T-helper 1 cell treated with Interleukin-12 subunit alpha and Interleukin-12 subunit beta and Interleukin-4 antibody, amounts not matched to agents 30 μg/mL and 1 μg/mL, for 36 hours (primary cell): ENCODE data around the gene KREMEN1.
A peak's percentile ranks its signal among the peaks of the same experiment; 100 is the strongest.

ENCODE experiments used
- H3K27ac Mint-ChIP-seq: one replicate; pipeline ENCODE4 v1.8.0; 2021; ENCODE audit warnings: mild to moderate bottlenecking, mixed read lengths
- H3K27me3 Mint-ChIP-seq: one replicate; pipeline ENCODE4 v1.8.0; 2021; ENCODE audit warnings: low read depth, mixed read lengths
- H3K36me3 Mint-ChIP-seq: one replicate; pipeline ENCODE4 v1.8.0; 2021; ENCODE audit warnings: low read depth, mixed read lengths
- H3K4me1 Mint-ChIP-seq: one replicate; pipeline ENCODE4 v1.8.0; 2021; ENCODE audit warnings: low read depth, mixed read lengths
- H3K4me3 Mint-ChIP-seq: one replicate; pipeline ENCODE4 v1.8.0; 2021; ENCODE audit warnings: mild to moderate bottlenecking, moderate library complexity, mixed read lengths
- H3K9me3 Mint-ChIP-seq: one replicate; pipeline ENCODE4 v1.8.0; 2021; ENCODE audit warnings: mixed read lengths

KREMEN1 gene

GRCh38 chr22:29061773-29062172 lies 11.1 kb upstream of the KREMEN1 start, which contains the start of gene C22orf31:
TSS of gene C22orf31 (minus strand) at chr22:29061831. CDS start at chr22:29061792, 39 bp downstream.
- peaks cover 4% of the 10 kb centered on the region for H3K4me1 Mint-ChIP-seq
- no peak within 1 kb of the TSS for H3K27ac Mint-ChIP-seq
- H3K27me3 Mint-ChIP-seq: peaks cover 56% of the 10 kb centered on the region
- no peak within 1 kb of the TSS for H3K4me3 Mint-ChIP-seq
- H3K9me3 Mint-ChIP-seq: no peaks in the 10 kb centered on the region
- H3K36me3 Mint-ChIP-seq: no peaks in the 10 kb centered on the region

- Mint-ChIP-seq H3K9me3 (no peaks in the 10 kb centered on the region), H3K4me3 (no peak overlapping the region), H3K27ac (no peak overlapping the region), H3K27me3 (peaks cover 57% of the 10 kb centered on the region), H3K4me1 (peaks cover 4% of the 10 kb centered on the region), H3K36me3 (no peaks in the 10 kb centered on the region)
Measured at GRCh38 chr22:29062286-29062821, 10.5 kb upstream of the KREMEN1 start.

DNA sequence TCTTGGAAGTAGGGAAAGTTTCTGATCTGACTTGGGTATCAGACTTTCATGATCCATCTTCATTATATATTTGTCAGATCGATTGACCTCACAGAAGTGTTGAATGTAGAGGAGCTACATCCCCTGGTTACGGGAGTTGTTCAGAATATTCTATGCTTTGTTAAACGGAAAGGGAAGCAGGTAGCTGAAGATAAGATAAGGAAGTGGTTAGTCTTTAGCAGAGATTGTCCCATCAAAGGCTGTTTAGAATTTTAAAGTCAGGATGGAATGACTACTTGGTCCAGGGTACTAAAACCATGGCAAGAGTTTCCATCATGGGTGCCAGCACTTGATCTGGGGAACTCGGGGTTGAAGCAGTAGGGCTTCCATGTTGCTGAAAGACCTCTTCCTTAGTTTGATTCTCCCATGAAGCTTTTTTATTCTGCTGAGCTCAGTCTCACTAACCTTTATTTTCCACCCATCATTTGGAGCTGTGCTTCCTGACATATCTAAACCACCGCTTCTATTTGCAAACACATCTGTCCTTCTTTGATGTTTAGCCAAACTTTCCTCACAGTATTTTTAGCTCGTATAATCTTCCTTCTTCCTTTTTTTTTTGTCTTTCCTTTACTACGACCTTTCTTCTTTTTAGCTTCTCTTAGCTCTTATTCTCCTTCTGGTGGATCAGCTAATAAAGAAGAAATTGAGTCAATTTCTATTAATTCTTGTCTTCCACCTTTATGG lies 7.2 kb upstream of the KREMEN1 start:
- peaks cover 4% of the 10 kb centered on the region for H3K4me1 Mint-ChIP-seq
- H3K9me3 Mint-ChIP-seq: no peaks in the 10 kb centered on the region
- no peak overlapping the region for H3K4me3 Mint-ChIP-seq
- H3K27me3 Mint-ChIP-seq: peaks cover 64% of the 10 kb centered on the region
- H3K36me3 Mint-ChIP-seq: no peaks in the 10 kb centered on the region
- peak overlapping the region; percentile 2 for H3K27ac Mint-ChIP-seq

GRCh38 chr22:29069463-29069862 lies 3.4 kb upstream of the KREMEN1 start:
- no peak overlapping the region for H3K4me3 Mint-ChIP-seq
- peaks cover 17% of the 10 kb centered on the region for H3K4me1 Mint-ChIP-seq
- H3K27me3 Mint-ChIP-seq: peaks cover 64% of the 10 kb centered on the region

DNA sequence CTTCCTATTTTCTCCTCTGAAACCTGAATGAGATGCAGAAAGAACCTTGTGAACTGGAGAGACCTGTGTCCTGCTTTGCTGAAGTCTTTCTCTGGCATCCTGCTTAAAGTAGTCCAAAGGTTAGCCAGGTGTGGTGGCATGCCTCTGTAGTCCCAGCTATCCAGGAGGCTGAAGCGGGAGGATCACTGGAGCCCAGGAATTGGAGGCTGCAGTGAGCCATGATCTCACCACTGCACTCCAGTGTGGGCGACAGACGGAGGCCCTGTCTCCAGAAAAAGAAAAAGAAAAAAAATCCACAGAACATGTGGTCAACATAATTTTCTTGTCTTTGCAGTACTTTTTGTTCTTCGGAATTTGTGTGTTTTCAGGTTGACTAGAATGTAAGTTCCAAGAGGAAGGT lies 2.3 kb upstream of the KREMEN1 start:
- peaks cover 16% of the 10 kb centered on the region for H3K4me1 Mint-ChIP-seq
- H3K4me3 Mint-ChIP-seq: peak overlapping the region; percentile 73
- peaks cover 2% of the 10 kb centered on the region for H3K36me3 Mint-ChIP-seq
- H3K27ac Mint-ChIP-seq: no peak overlapping the region
- no peaks in the 10 kb centered on the region for H3K9me3 Mint-ChIP-seq
- H3K27me3 Mint-ChIP-seq: peaks cover 71% of the 10 kb centered on the region

More at GRCh38 chr22:29069463-29069862, 3.4 kb upstream of the KREMEN1 start:
- Mint-ChIP-seq H3K27ac (no peak overlapping the region), H3K36me3 (peaks cover 2% of the 10 kb centered on the region), H3K9me3 (no peaks in the 10 kb centered on the region)

DNA sequence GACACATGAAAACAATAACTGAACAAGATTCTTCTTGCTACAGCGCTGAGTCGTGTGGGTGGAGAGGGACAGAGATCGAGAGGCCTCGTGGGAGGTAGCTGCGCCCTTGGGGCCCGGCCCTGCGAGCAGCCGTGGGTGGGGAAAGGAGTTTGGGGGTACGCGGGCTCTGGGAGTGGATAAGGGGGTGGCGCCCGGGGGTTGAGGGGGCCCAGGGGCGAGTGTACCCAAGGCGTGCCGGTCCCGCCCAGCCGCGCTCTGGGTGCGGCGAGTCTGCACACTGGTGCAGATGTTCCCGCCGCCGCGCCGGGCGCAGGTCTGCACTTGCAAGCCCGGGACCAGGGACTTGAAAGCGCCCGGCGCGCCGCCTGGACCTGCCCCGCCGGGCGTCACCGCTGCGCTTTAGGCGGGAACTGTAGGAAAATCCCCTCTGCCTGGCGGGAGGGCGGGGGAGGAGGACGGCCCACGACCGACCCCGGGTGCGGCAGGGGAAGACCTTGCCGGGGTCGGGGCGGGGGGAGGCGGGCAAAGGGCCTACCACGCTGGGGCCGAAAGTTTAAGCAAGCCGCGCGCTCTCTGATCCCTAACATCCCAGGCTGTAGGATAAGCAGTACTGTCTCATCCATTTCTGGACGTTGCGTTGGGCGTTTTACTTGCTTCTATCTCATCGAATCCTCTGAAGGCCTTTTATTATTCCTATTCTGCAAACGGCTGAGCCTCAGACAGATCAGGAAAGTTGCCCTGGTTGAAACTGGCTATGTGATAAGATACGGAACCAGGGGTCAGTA lies 1.4 kb upstream of the KREMEN1 start:
- H3K4me3 Mint-ChIP-seq: peak overlapping the region; percentile 73
- H3K36me3 Mint-ChIP-seq: peaks cover 2% of the 10 kb centered on the region
- H3K9me3 Mint-ChIP-seq: no peaks in the 10 kb centered on the region
- H3K4me1 Mint-ChIP-seq: peaks cover 13% of the 10 kb centered on the region
- peak overlapping the region; percentile 36 for H3K27ac Mint-ChIP-seq
- H3K27me3 Mint-ChIP-seq: peaks cover 74% of the 10 kb centered on the region

GRCh38 chr22:29072193-29072978 lies 449 bp upstream of the KREMEN1 start:
- H3K4me3 Mint-ChIP-seq: peak overlapping the region; percentile 54
- H3K27me3 Mint-ChIP-seq: peaks cover 75% of the 10 kb centered on the region
- H3K36me3 Mint-ChIP-seq: peaks cover 2% of the 10 kb centered on the region
- no peak overlapping the region for H3K27ac Mint-ChIP-seq
- H3K4me1 Mint-ChIP-seq: peaks cover 13% of the 10 kb centered on the region
- no peaks in the 10 kb centered on the region for H3K9me3 Mint-ChIP-seq

- no peaks in the 10 kb centered on the region for H3K9me3 Mint-ChIP-seq
- H3K36me3 Mint-ChIP-seq: peaks cover 2% of the 10 kb centered on the region
- no peak overlapping the region for H3K27ac Mint-ChIP-seq
- H3K4me1 Mint-ChIP-seq: peaks cover 13% of the 10 kb centered on the region
- peak overlapping the region; percentile 35 for H3K4me3 Mint-ChIP-seq
- H3K27me3 Mint-ChIP-seq: peaks cover 84% of the 10 kb centered on the region
Measured at GRCh38 chr22:29073618-29074275, 912 bp downstream of the KREMEN1 start.

- H3K9me3 Mint-ChIP-seq: no peaks in the 10 kb centered on the region
- peaks cover 13% of the 10 kb centered on the region for H3K4me1 Mint-ChIP-seq
- H3K27me3 Mint-ChIP-seq: peaks cover 85% of the 10 kb centered on the region
- peaks cover 2% of the 10 kb centered on the region for H3K36me3 Mint-ChIP-seq
- peak overlapping the region; percentile 35 for H3K4me3 Mint-ChIP-seq
- H3K27ac Mint-ChIP-seq: no peak overlapping the region
Measured at GRCh38 chr22:29074276-29074772, 1.5 kb downstream of the KREMEN1 start.

GRCh38 chr22:29078036-29078868 lies 5.4 kb downstream of the KREMEN1 start:
- H3K27ac Mint-ChIP-seq: no peak overlapping the region
- no peaks in the 10 kb centered on the region for H3K4me1 Mint-ChIP-seq
- peaks cover 2% of the 10 kb centered on the region for H3K36me3 Mint-ChIP-seq
- no peak overlapping the region for H3K4me3 Mint-ChIP-seq
- peaks cover 75% of the 10 kb centered on the region for H3K27me3 Mint-ChIP-seq
- no peaks in the 10 kb centered on the region for H3K9me3 Mint-ChIP-seq

- peaks cover 73% of the 10 kb centered on the region for H3K27me3 Mint-ChIP-seq
- no peak overlapping the region for H3K27ac Mint-ChIP-seq
- H3K36me3 Mint-ChIP-seq: peaks cover 2% of the 10 kb centered on the region
- no peaks in the 10 kb centered on the region for H3K4me1 Mint-ChIP-seq
- H3K4me3 Mint-ChIP-seq: no peak overlapping the region
- H3K9me3 Mint-ChIP-seq: no peaks in the 10 kb centered on the region
Measured at GRCh38 chr22:29078869-29079207, 6.0 kb downstream of the KREMEN1 start.

GRCh38 chr22:29079218-29079901 lies 6.5 kb downstream of the KREMEN1 start:
- peaks cover 68% of the 10 kb centered on the region for H3K27me3 Mint-ChIP-seq
- H3K4me3 Mint-ChIP-seq: no peak overlapping the region
- no peaks in the 10 kb centered on the region for H3K4me1 Mint-ChIP-seq
- H3K36me3 Mint-ChIP-seq: peaks cover 1% of the 10 kb centered on the region
- no peak overlapping the region for H3K27ac Mint-ChIP-seq
- no peaks in the 10 kb centered on the region for H3K9me3 Mint-ChIP-seq
